GM23248 (cell line): ENCODE results near the gene C2orf69. TPM values are rescaled to one million over a fixed set of nuclear protein-coding genes. Genes with fewer than 3 reads are reported as not detected.
"Not testable (repeated sequence)": the region's sequence is repeated elsewhere in the genome, so short reads cannot be mapped to it uniquely, and the experiment has no call there.

Experiments used
- DNase-seq: peaks from one replicate; pipeline ENCODE4 v3.0.0-alpha.2; 2015
- H2AFZ ChIP-seq: fragments of 200-600 bp; sonication (generic); 2 replicates; pipeline ENCODE4 v1.6.1; 2016; ENCODE audit warnings: antibody characterized with exemption
- H3F3A ChIP-seq: fragments of 200-600 bp; sonication (generic); 2 replicates; pipeline ENCODE4 v1.6.1; 2016; ENCODE audit warnings: mild to moderate bottlenecking, antibody characterized with exemption, mixed run types; ENCODE audit not compliant: insufficient read depth
- H3K27ac ChIP-seq: fragments of 200-600 bp; sonication (generic); 2 replicates; pipeline ENCODE4 v1.5.1; 2016; ENCODE audit warnings: mild to moderate bottlenecking
- H3K27me3 ChIP-seq: fragments of 200-600 bp; sonication (generic); replicated peaks from 2 replicates; pipeline ENCODE4 v1.6.1; 2016; ENCODE audit warnings: mild to moderate bottlenecking; ENCODE audit not compliant: insufficient read depth
- H3K36me3 ChIP-seq: fragments of 200-600 bp; sonication (generic); 2 replicates; pipeline ENCODE4 v1.6.1; 2016; ENCODE audit warnings: low read depth, mild to moderate bottlenecking
- H3K4me1 ChIP-seq: fragments of 200-600 bp; sonication (generic); 2 replicates; pipeline ENCODE4 v1.6.1; 2016; ENCODE audit warnings: mild to moderate bottlenecking; ENCODE audit not compliant: insufficient read depth
- H3K4me2 ChIP-seq: fragments of 200-600 bp; sonication (generic); one replicate; pipeline ENCODE4 v1.6.1; 2016; ENCODE audit warnings: mild to moderate bottlenecking; ENCODE audit not compliant: unreplicated experiment
- H3K4me3 ChIP-seq: fragments of 200-600 bp; sonication (generic); 2 replicates; pipeline ENCODE4 v1.5.1; 2016; ENCODE audit warnings: mild to moderate bottlenecking
- H3K79me2 ChIP-seq: fragments of 200-600 bp; sonication (generic); 2 replicates; pipeline ENCODE4 v1.6.1; 2016; ENCODE audit warnings: mild to moderate bottlenecking; ENCODE audit not compliant: insufficient read depth
- H3K9ac ChIP-seq: fragments of 200-600 bp; sonication (generic); 2 replicates; pipeline ENCODE4 v1.6.1; 2016; ENCODE audit warnings: mild to moderate bottlenecking
- H3K9me2 ChIP-seq: fragments of 200-600 bp; sonication (generic); 2 replicates; pipeline ENCODE4 v1.6.1; 2016; ENCODE audit warnings: mixed run types, mild to moderate bottlenecking, moderate library complexity; ENCODE audit not compliant: insufficient read depth
- H3K9me3 ChIP-seq: fragments of 200-600 bp; sonication (generic); one replicate; pipeline ENCODE4 v1.6.1; 2017; ENCODE audit warnings: low read depth
- H4K20me1 ChIP-seq: fragments of 200-600 bp; sonication (generic); 2 replicates; pipeline ENCODE4 v1.6.0; 2016; ENCODE audit not compliant: insufficient read depth
- EZH2 ChIP-seq: fragments of 200-600 bp; sonication (generic); IDR thresholded peaks from 2 replicates; pipeline ENCODE4 v1.6.1; 2018; ENCODE audit warnings: antibody characterized with exemption, mild to moderate bottlenecking; ENCODE audit not compliant: insufficient read depth, poor library complexity, severe bottlenecking
- EZH2phosphoT487 ChIP-seq: fragments of 200-600 bp; sonication (generic); IDR thresholded peaks from 2 replicates; pipeline ENCODE4 v1.6.1; 2018; ENCODE audit warnings: antibody characterized with exemption, moderate library complexity, mild to moderate bottlenecking, low read depth; ENCODE audit not compliant: insufficient read depth
- WGBS, 2 experiments: methylation state at CpG; one replicate each; pipeline ENCODE4 v1.1.6; 2015 to 2017; ENCODE audit warnings: low lambda C conversion rate in 2 of 2, low coverage in 1 of 2; ENCODE audit errors: missing lambda C conversion rate in 2 of 2; 5-methylcytosine and 5-hydroxymethylcytosine counted together
- in situ Hi-C: fragments of 300-500 bp; cut with MboI; formaldehyde crosslinking; loops from 2 replicates; pipeline ENCODE4 v1.15.0; 2020
- polyA plus RNA-seq: library from polyadenylated mRNA; unstranded; fragments of >200 nt; fragmentation: Nextera tagmentation; extraction: Ambion mirVana; gene quantifications from 2 replicates; pipeline ENCODE4 v1.2.1, GENCODE V29; 2016
- total RNA-seq: library from RNA; depleted of rRNA; stranded (reverse); fragments of >200 nt; shearing (Covaris generic); gene quantifications from 2 replicates; pipeline ENCODE4 v1.2.3, GENCODE V29; 2014

The C2orf69 gene
- total and polyA plus RNA-seq, 2 experiments from 2014 or later: 14.5 to 19.9 TPM

GRCh38 chr2:199911877-199912161 is 726 bp downstream of the C2orf69 start:
- peak overlapping the region; percentile 92 for H2AFZ ChIP-seq
- TF ChIP-seq EZH2phosphoT487: no peak
- no peak for TF ChIP-seq EZH2
- H3K4me2 ChIP-seq: peak overlapping the region; percentile 82
- H3K79me2 ChIP-seq: peaks cover 50% of the 10 kb centered on the region
- no peaks in the 10 kb centered on the region for H3K9me3 ChIP-seq
- in situ Hi-C loops: no loop called here
- H3K9ac ChIP-seq: peak overlapping the region; percentile 96
- no peaks in the 10 kb centered on the region for H4K20me1 ChIP-seq
- H3K27ac ChIP-seq: peak overlapping the region; percentile 93
- H3K4me3 ChIP-seq: peak overlapping the region; percentile 94
- H3K36me3 ChIP-seq: 0 out of 2 replicates have a peak, but pooled peaks cover 4% of the 10 kb centered on the region
- no peaks in the 10 kb centered on the region for H3F3A ChIP-seq
- H3K4me1 ChIP-seq: peaks cover 25% of the 10 kb centered on the region; the same call in 1 of the 2 replicates
- no peaks in the 10 kb centered on the region for H3K27me3 ChIP-seq
- no peaks in the 10 kb centered on the region for H3K9me2 ChIP-seq
- WGBS, 2 experiments: 0 to 1% methylated on average over 13 of the region's 13 CpGs
- DNase-seq: no peak

GRCh38 chr2:199912553-199913114 is 1.5 kb downstream of the C2orf69 start:
- H3K27ac ChIP-seq: not testable (repeated sequence)

DNA sequence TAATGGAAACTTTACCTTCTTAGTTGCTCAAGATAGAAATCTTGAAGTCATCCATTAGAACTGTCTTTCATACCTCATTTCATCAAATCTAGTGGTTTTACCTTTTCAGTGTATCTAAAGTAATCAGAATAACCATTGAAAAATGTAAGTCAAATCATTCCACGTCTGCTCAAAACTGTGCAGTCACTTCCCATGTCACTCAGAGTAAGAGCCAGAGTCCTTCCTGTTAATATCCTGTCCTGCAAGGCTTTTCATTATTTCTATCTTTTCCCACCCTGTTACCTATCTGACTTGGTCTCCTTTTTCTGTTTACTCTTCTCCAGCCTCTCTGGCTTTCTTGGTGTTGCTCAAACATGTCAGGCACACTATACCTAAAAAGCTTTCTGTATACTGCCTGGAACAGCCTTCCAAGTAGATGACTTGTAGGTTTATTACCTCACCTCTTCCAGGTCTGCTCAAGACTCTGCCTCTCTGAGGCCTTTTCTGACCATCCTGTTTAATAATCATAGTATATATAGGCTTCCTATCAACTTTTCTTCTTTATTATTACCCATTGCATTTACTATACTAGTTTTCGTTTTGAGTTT is 3.4 kb downstream of the C2orf69 start:
- H3K9me3 ChIP-seq: no peaks in the 10 kb centered on the region
- H3K9ac ChIP-seq: no peak overlapping the region
- in situ Hi-C loops: no loop called here
- 0 out of 2 replicates have a peak overlapping the region, but pooled peaks have one; percentile 48 for H3K4me3 ChIP-seq
- no peaks in the 10 kb centered on the region for H3K27me3 ChIP-seq
- H3F3A ChIP-seq: no peaks in the 10 kb centered on the region
- no peaks in the 10 kb centered on the region for H4K20me1 ChIP-seq
- peaks cover 77% of the 10 kb centered on the region for H3K79me2 ChIP-seq
- peak overlapping the region; percentile 32 for H3K4me2 ChIP-seq
- peaks cover 16% of the 10 kb centered on the region; the same call in 1 of the 2 replicates for H3K36me3 ChIP-seq
- no peak overlapping the region for H3K27ac ChIP-seq
- no peak for DNase-seq
- no peaks in the 10 kb centered on the region for H3K9me2 ChIP-seq
- H2AFZ ChIP-seq: no peak overlapping the region
- peaks cover 25% of the 10 kb centered on the region; the same call in 1 of the 2 replicates for H3K4me1 ChIP-seq
- TF ChIP-seq EZH2phosphoT487 (no peak), EZH2 (no peak)
- WGBS, 2 experiments: 60 to 61% methylated on average over 2 of the region's 2 CpGs

More at GRCh38 chr2:199912553-199913114, 1.5 kb downstream of the C2orf69 start:
- peak overlapping the region; percentile 94 for H3K4me3 ChIP-seq
- H3K79me2 ChIP-seq: peaks cover 59% of the 10 kb centered on the region
- H3K9me3 ChIP-seq, H4K20me1 ChIP-seq, H3K9me2 ChIP-seq, in situ Hi-C loops, H3K36me3 ChIP-seq, DNase-seq, H3K27me3 ChIP-seq, H3F3A ChIP-seq, H2AFZ ChIP-seq: not testable (repeated sequence)
- 83 to 86% methylated on average over 12 of the region's 12 CpGs for WGBS, 2 experiments
- H3K9ac ChIP-seq: peak overlapping the region; percentile 96
- H3K4me1 ChIP-seq: peaks cover 25% of the 10 kb centered on the region; the same call in 1 of the 2 replicates
- peak overlapping the region; percentile 82 for H3K4me2 ChIP-seq

DNA sequence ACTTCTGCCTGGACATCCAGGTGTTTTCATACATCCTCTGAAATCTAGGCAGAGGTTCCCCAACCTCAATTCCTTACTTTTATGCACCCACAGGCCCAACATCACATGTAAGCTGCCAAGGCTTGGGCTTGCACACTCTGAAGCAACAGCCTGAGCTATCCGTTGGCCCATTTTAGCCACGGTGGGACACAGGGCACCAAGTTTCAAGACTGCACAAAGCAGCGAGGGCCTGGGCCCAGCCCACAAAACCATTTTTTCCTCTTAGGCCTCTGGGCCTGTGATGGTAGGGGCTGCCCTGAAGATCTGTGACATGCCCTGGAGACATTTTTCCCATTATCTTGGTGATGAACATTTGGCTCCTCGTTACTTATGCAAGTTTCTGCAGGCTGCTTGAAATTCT is 5.9 kb downstream of the C2orf69 start:
- in situ Hi-C loops: no loop called here
- H2AFZ ChIP-seq: no peak overlapping the region
- H3K79me2 ChIP-seq: peaks cover 93% of the 10 kb centered on the region
- WGBS, 2 experiments: 92 to 100% methylated on average over 4 of the region's 4 CpGs
- H3K9me2 ChIP-seq: no peaks in the 10 kb centered on the region
- H3K9me3 ChIP-seq: no peaks in the 10 kb centered on the region
- peaks cover 22% of the 10 kb centered on the region; the same call in 1 of the 2 replicates for H3K4me1 ChIP-seq
- no peak overlapping the region for H3K27ac ChIP-seq
- no peak overlapping the region for H3K4me2 ChIP-seq
- no peaks in the 10 kb centered on the region for H4K20me1 ChIP-seq
- H3K36me3 ChIP-seq: peaks cover 16% of the 10 kb centered on the region; the same call in 1 of the 2 replicates
- no peak overlapping the region for H3K9ac ChIP-seq
- DNase-seq: no peak
- TF ChIP-seq EZH2 (no peak), EZH2phosphoT487 (no peak)
- no peaks in the 10 kb centered on the region for H3F3A ChIP-seq
- no peaks in the 10 kb centered on the region for H3K27me3 ChIP-seq
- H3K4me3 ChIP-seq: no peak overlapping the region
